Cerebellar nuclear complex (tissue), 1 donor: ENCODE results near the gene DTYMK.
"Not testable (repeated sequence)": the region's sequence is repeated elsewhere in the genome, so short reads cannot be mapped to it uniquely, and the experiment has no call there.

Experiments used
- DNase-seq, 2 experiments: peaks; one replicate each; lab custom pipeline; 2025; lab: John Stamatoyannopoulos, UW

Gene DTYMK

GRCh38 chr2:241672243-241673188 lies 14.1 kb downstream of the DTYMK start:
- no peak for DNase-seq

GRCh38 chr2:241671457-241672240 lies 15.0 kb downstream of the DTYMK start:
- no peak for DNase-seq

GRCh38 chr2:241670333-241671110 lies 16.1 kb downstream of the DTYMK start:
- DNase-seq, result no peak

GRCh38 chr2:241668839-241669238 lies 17.8 kb downstream of the DTYMK start:
- DNase-seq, result no peak

GRCh38 chr2:241668354-241668753 lies 18.3 kb downstream of the DTYMK start:
- no peak for DNase-seq

- no peak for DNase-seq
Observed at GRCh38 chr2:241666627-241667400, 19.8 kb downstream of the DTYMK start.

- DNase-seq, result no peak
Observed at GRCh38 chr2:241665731-241666440, 20.7 kb downstream of the DTYMK start.

- not testable (repeated sequence) for DNase-seq
Observed at GRCh38 chr2:241662731-241663130, 23.9 kb downstream of the DTYMK start.

GRCh38 chr2:241660593-241661213 lies 25.9 kb downstream of the DTYMK start:
- DNase-seq, result no peak

- DNase-seq, result peak; percentile 7 to 10
Observed at GRCh38 chr2:241659150-241659739, 27.4 kb downstream of the DTYMK start.

- DNase-seq, result no peak
Observed at GRCh38 chr2:241658296-241658695, 28.3 kb downstream of the DTYMK start.

- DNase-seq, result no peak
Observed at GRCh38 chr2:241657786-241658254, 28.8 kb downstream of the DTYMK start.

- DNase-seq, result no peak
Observed at GRCh38 chr2:241656190-241656741, 30.3 kb downstream of the DTYMK start.

GRCh38 chr2:241655516-241656189 lies 31.0 kb downstream of the DTYMK start:
- no peak for DNase-seq

GRCh38 chr2:241654551-241654950 lies 32.1 kb downstream of the DTYMK start:
- no peak for DNase-seq

- DNase-seq, result no peak
Observed at GRCh38 chr2:241653210-241653750, 33.3 kb downstream of the DTYMK start.

GRCh38 chr2:241652722-241653121 lies 33.9 kb downstream of the DTYMK start:
- DNase-seq, result no peak

GRCh38 chr2:241652142-241652541 lies 34.5 kb downstream of the DTYMK start:
- DNase-seq, result no peak
